Measurements from ENCODE around the gene STK26.

The STK26 gene

DNA sequence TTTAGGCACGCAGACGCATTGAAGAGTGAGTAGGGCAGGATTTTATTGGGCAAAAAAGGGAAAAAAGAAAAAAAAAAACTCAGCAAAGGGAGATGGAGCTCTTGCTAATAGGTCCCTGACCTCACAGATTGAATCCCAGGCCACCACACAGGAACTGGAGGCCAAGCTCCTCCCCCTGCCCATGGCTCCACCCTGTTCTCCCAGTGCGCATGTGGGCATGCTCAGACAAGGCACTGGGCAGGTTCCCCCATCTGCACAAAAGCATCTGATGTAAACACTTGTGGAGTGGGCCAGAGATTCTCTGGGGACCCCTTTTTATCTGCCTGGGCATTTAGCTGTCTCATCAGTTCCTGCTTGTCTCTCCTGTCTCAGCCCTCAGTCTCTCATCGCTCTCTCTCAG is 95.3 kb downstream of the STK26 start:
- DNase-seq (ENCODE audit: extremely low read depth, low read depth) = no peak
- TF ChIP-seq, protein P1, sequence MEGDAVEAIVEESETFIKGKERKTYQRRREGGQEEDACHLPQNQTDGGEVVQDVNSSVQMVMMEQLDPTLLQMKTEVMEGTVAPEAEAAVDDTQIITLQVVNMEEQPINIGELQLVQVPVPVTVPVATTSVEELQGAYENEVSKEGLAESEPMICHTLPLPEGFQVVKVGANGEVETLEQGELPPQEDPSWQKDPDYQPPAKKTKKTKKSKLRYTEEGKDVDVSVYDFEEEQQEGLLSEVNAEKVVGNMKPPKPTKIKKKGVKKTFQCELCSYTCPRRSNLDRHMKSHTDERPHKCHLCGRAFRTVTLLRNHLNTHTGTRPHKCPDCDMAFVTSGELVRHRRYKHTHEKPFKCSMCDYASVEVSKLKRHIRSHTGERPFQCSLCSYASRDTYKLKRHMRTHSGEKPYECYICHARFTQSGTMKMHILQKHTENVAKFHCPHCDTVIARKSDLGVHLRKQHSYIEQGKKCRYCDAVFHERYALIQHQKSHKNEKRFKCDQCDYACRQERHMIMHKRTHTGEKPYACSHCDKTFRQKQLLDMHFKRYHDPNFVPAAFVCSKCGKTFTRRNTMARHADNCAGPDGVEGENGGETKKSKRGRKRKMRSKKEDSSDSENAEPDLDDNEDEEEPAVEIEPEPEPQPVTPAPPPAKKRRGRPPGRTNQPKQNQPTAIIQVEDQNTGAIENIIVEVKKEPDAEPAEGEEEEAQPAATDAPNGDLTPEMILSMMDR (IDR thresholded peaks at IDR 0.05; ENCODE audit: low read depth, low read length) = no peak

DNA sequence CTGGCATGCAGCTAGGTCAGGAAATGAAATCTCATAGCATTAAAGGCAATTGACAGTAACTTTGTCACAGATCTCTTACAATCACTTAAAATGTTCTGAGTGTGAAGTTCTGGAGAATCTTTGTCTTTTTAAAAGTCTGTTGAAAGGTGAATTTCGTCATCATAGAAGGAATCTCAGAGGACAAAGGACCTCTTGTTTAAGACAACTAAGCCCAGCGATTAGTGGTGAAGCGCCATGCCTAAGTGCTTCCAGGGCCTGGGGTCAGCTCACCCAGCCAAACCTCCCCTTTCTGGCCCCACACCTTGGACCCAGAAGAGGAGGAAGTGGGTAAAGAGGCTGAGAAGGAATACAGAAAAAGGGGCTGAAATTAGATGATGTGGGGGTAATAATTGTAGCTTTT is 96.2 kb downstream of the STK26 start:
- DNase-seq (ENCODE audit: extremely low read depth, low read depth) = no peak
- TF ChIP-seq, protein P1 (IDR thresholded peaks at IDR 0.05; ENCODE audit: low read depth, low read length) = no peak

DNA sequence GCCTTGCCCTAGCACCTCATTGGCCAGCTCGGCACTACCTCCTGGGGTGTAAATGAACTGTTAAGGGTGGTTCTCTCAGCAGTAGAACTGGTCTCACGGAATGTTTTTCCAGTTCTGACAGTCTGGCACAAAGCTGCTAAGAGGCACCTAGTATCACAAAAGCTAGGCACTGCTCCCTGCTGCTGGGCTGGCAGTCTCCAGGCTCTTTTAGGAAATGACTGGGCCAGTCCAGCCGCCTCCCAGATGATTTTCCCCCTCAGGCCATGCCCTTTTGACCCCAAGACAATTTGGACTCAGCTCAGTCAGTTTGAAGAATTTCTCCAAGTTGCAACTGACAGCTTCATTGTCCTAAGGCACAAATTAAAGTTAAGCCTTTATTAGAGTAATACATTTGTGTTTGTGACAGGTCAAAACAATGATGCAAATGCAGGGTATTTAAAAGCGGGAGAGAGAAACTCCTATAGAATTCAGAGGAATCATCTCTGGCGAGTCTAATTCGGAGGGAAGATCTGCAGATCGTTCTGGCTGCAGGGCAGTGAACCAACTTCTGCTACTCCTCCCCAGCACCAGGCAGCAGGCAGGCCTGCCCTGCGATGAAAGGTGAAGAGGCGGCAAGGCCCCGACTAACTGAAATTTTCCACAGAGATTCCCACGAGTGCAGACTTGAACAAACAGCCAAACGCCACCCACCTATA is 96.9 kb downstream of the STK26 start:
- no peak for DNase-seq (ENCODE audit: extremely low read depth, low read depth)
- TF ChIP-seq, protein P1 (IDR thresholded peaks at IDR 0.05; ENCODE audit: low read depth, low read length) = no peak

DNA sequence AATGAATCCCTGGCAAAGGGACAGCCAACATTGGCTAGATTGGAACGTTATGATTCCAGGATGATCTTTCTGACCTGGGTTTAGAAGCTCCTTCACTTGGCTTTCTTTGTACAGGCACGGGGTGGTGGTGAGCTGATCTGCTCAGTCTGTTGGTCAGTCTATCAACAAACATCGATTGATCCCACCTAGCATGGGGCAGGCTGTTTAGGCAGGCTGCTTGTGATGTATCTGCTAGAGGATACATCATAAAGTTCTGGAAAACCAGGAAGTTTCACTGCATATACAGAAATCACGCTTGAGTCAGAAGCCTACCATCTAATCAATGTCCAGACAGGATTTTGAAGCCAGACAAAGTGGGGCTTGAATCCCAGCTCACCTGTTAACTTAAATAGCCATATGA is 97.8 kb downstream of the STK26 start:
- TF ChIP-seq, protein P1 (IDR thresholded peaks at IDR 0.05; ENCODE audit: low read depth, low read length) = no peak
- no peak for DNase-seq (ENCODE audit: extremely low read depth, low read depth)

Measured in AG09319 (cell line).